H1 (cell line): Measurements from ENCODE around the gene CHD9. TPM values are rescaled to one million over a fixed set of nuclear protein-coding genes. Genes with fewer than 3 reads are reported as not detected.

Experiments used
- CTCF ChIA-PET: fragments of 300-600 bp; sonication (Branson Sonifier 250); formaldehyde crosslinking; loops from one replicate; lab custom pipeline; 2021; ENCODE audit not compliant: partially characterized antibody; lab: Charles Lee
- POLR2A ChIA-PET: fragments of 300-600 bp; sonication (Branson Sonifier 250); formaldehyde crosslinking; loops from one replicate; lab custom pipeline; 2021; ENCODE audit warnings: inconsistent platforms; ENCODE audit not compliant: partially characterized antibody; lab: Charles Lee
- DNase-seq, 2 experiments: peaks; one replicate each; pipeline versions ENCODE4 v3.0.0 to v3.0.0-alpha.2; 2010 to 2022; ENCODE audit warnings: low spot score in 2 of 2, low read depth in 1 of 2, mixed read lengths in 1 of 2
- FAIRE-seq: peaks from 2 replicates; lab custom pipeline; 2011; peaks lifted over from hg19 to GRCh38; lab: Jason Lieb, UNC
- H2AFZ ChIP-seq: 2 replicates; pipeline ENCODE4 v1.8.1; 2012; ENCODE audit warnings: low read length, inconsistent platforms
- H2AK5ac ChIP-seq: 2 replicates; pipeline ENCODE4 v1.6.1; 2013; ENCODE audit warnings: low read depth, low read length
- H2BK120ac ChIP-seq: replicated peaks from 2 replicates; pipeline ENCODE3; 2013; ENCODE audit warnings: low read depth, low read length, inconsistent platforms
- H2BK12ac ChIP-seq: 2 replicates; pipeline ENCODE4 v1.6.1; 2013; ENCODE audit warnings: low read depth, low read length
- H2BK15ac ChIP-seq: 2 replicates; pipeline ENCODE4 v1.6.1; 2013; ENCODE audit warnings: low read length
- H2BK20ac ChIP-seq: 2 replicates; pipeline ENCODE4 v1.6.1; 2013; ENCODE audit warnings: low read length
- H2BK5ac ChIP-seq: 2 replicates; pipeline ENCODE4 v1.6.1; 2013; ENCODE audit warnings: low read depth, low read length
- H3K14ac ChIP-seq: 2 replicates; pipeline ENCODE4 v1.6.1; 2013; ENCODE audit warnings: inconsistent platforms; ENCODE audit not compliant: insufficient read length
- H3K18ac ChIP-seq: 2 replicates; pipeline ENCODE4 v1.6.1; 2013; ENCODE audit warnings: low read length; ENCODE audit errors: extremely low read depth
- H3K23ac ChIP-seq: 2 replicates; pipeline ENCODE4 v1.6.1; 2013; ENCODE audit warnings: inconsistent platforms; ENCODE audit not compliant: insufficient read length
- H3K23me2 ChIP-seq: 2 replicates; pipeline ENCODE4 v1.6.1; 2013; ENCODE audit warnings: low read depth, low read length
- H3K27ac ChIP-seq: 2 replicates; pipeline ENCODE4 v1.6.1; 2011; ENCODE audit warnings: low read depth, low read length, inconsistent platforms
- H3K27me3 ChIP-seq, 4 experiments: replicated peaks in 1 of 4; 1 replicate in 1 of 4; 2 replicates in 3 of 4; pipeline versions ENCODE4 v1.6.1 to v1.8.1; 2011 to 2013; ENCODE audit warnings: low read length in 3 of 4, mild to moderate bottlenecking in 3 of 4, inconsistent platforms in 2 of 4, mixed read lengths in 2 of 4, moderate library complexity in 1 of 4; ENCODE audit not compliant: control insufficient read depth in 3 of 4, insufficient read depth in 3 of 4; ENCODE audit errors: extremely low read depth in 1 of 4
- H3K36me3 ChIP-seq, 4 experiments: 2 replicates each; pipeline versions ENCODE4 v1.6.1 to v1.8.1; 2011 to 2013; ENCODE audit warnings: mild to moderate bottlenecking in 4 of 4, low read length in 3 of 4, moderate library complexity in 2 of 4, control low read depth in 1 of 4, inconsistent platforms in 1 of 4; ENCODE audit not compliant: insufficient read depth in 4 of 4, control insufficient read depth in 2 of 4
- H3K4ac ChIP-seq: replicated peaks from 2 replicates; pipeline ENCODE3; 2013; ENCODE audit warnings: low read length, low read depth, mixed read lengths, inconsistent platforms; ENCODE audit not compliant: insufficient read length
- H3K4me1 ChIP-seq, 4 experiments: replicated peaks in 1 of 4; 1 replicate in 1 of 4; 2 replicates in 3 of 4; pipeline versions ENCODE4 v1.6.1 to v1.8.1; 2011 to 2013; ENCODE audit warnings: low read length in 3 of 4, inconsistent platforms in 2 of 4, mixed read lengths in 1 of 4; ENCODE audit not compliant: insufficient read depth in 4 of 4, control insufficient read depth in 3 of 4
- H3K4me2 ChIP-seq, 2 experiments: 2 replicates each; pipeline versions ENCODE4 v1.6.1 to v1.8.1; 2011 to 2013; ENCODE audit warnings: low read depth in 2 of 2, low read length in 2 of 2, control low read depth in 1 of 2, inconsistent platforms in 1 of 2, mild to moderate bottlenecking in 1 of 2; ENCODE audit not compliant: insufficient read depth in 1 of 2
- H3K4me3 ChIP-seq, 4 experiments: fragments of 200-600, 300-600 bp in 1 of 4; sonication (generic), shearing (Covaris generic), sonication (Bioruptor Twin) in 1 of 4; 2 replicates each; pipeline versions ENCODE4 v1.5.1 to v1.8.1; 2011 to 2016; ENCODE audit warnings: low read length in 4 of 4, low read depth in 3 of 4, control low read depth in 2 of 4, inconsistent platforms in 2 of 4, mild to moderate bottlenecking in 2 of 4, mixed read lengths in 1 of 4, moderate library complexity in 1 of 4; ENCODE audit not compliant: insufficient read depth in 2 of 4; ENCODE audit errors: extremely low read depth in 1 of 4
- H3K56ac ChIP-seq: replicated peaks from 2 replicates; pipeline ENCODE3; 2013; ENCODE audit warnings: low read depth, mild to moderate bottlenecking, mixed read lengths, low read length, inconsistent platforms; ENCODE audit not compliant: insufficient read length
- H3K79me1 ChIP-seq: 2 replicates; pipeline ENCODE4 v1.6.1; 2013; ENCODE audit warnings: low read depth, low read length, control low read depth
- H3K79me2 ChIP-seq, 2 experiments: 2 replicates each; pipeline versions ENCODE4 v1.6.1 to v1.8.1; 2012 to 2013; ENCODE audit warnings: low read length in 2 of 2, mild to moderate bottlenecking in 2 of 2, inconsistent platforms in 1 of 2; ENCODE audit not compliant: insufficient read depth in 2 of 2, control insufficient read depth in 1 of 2
- H3K9ac ChIP-seq, 4 experiments: replicated peaks in 1 of 4; 1 replicate in 1 of 4; 2 replicates in 3 of 4; pipeline versions ENCODE4 v1.6.1 to v1.8.1; 2011 to 2013; ENCODE audit warnings: low read depth in 3 of 4, low read length in 3 of 4, control low read depth in 2 of 4, mild to moderate bottlenecking in 2 of 4, moderate library complexity in 2 of 4, inconsistent platforms in 1 of 4; ENCODE audit errors: extremely low read depth in 1 of 4
- H3K9me3 ChIP-seq, 2 experiments: 2 replicates each; pipeline versions ENCODE4 v1.6.1 to v1.8.1; 2012 to 2013; ENCODE audit warnings: mild to moderate bottlenecking in 2 of 2, moderate library complexity in 2 of 2, control low read depth in 1 of 2, inconsistent platforms in 1 of 2, low read depth in 1 of 2, low read length in 1 of 2, mixed read lengths in 1 of 2; ENCODE audit not compliant: insufficient read depth in 2 of 2
- H4K20me1 ChIP-seq, 2 experiments: replicated peaks in 1 of 2; 2 replicates each; pipeline versions ENCODE3 to v1.8.1; 2011 to 2013; ENCODE audit warnings: inconsistent platforms in 2 of 2, low read length in 2 of 2, mild to moderate bottlenecking in 1 of 2; ENCODE audit not compliant: insufficient read depth in 2 of 2, control insufficient read depth in 1 of 2
- H4K5ac ChIP-seq: 2 replicates; pipeline ENCODE4 v1.6.1; 2013; ENCODE audit warnings: low read length, low read depth, mixed read lengths, inconsistent platforms; ENCODE audit not compliant: insufficient read length
- H4K8ac ChIP-seq: 2 replicates; pipeline ENCODE4 v1.8.0; 2013; ENCODE audit warnings: mild to moderate bottlenecking, moderate library complexity, low read length, inconsistent platforms; ENCODE audit not compliant: insufficient read depth; ENCODE audit errors: extremely low read depth
- H4K91ac ChIP-seq: replicated peaks from 2 replicates; pipeline ENCODE3; 2013; ENCODE audit warnings: low read length, mixed read lengths, inconsistent platforms; ENCODE audit not compliant: insufficient read length
- ASH2L ChIP-seq: fragments of 200-600, 300-600 bp; sonication (generic); IDR thresholded peaks from one replicate; pipeline ENCODE4 v1.7.1; 2017; ENCODE audit warnings: low read length
- ATF2 ChIP-seq: IDR thresholded peaks from 2 replicates; pipeline ENCODE4 v1.6.1; 2012; ENCODE audit warnings: low read length, inconsistent platforms
- CBX5 ChIP-seq: fragments of 300-800, 300-1000 bp; sonication (generic); IDR thresholded peaks from 2 replicates; pipeline ENCODE4 v1.7.1; 2016; ENCODE audit warnings: antibody characterized with exemption, low read length, low read depth
- CEBPB ChIP-seq: IDR thresholded peaks from 2 replicates; pipeline ENCODE4 v1.6.1; 2012; ENCODE audit warnings: low read depth, low read length
- CTBP2 ChIP-seq: IDR thresholded peaks from 2 replicates; pipeline ENCODE4 v1.7.0; 2011; ENCODE audit warnings: borderline replicate concordance, mild to moderate bottlenecking, moderate library complexity, mixed read lengths, low read length; ENCODE audit not compliant: insufficient read depth, insufficient read length
- EP300 ChIP-seq, 2 experiments: IDR thresholded peaks; 1 replicate in 1 of 2; 2 replicates in 1 of 2; pipeline ENCODE4 v1.6.1; 2011 to 2012; ENCODE audit warnings: low read depth in 2 of 2, low read length in 2 of 2, mild to moderate bottlenecking in 2 of 2, borderline replicate concordance in 1 of 2, inconsistent platforms in 1 of 2, moderate library complexity in 1 of 2
- GTF2F1 ChIP-seq: IDR thresholded peaks from 2 replicates; pipeline ENCODE4 v1.6.1; 2012; ENCODE audit warnings: low read depth, low read length, improper control_type of control experiment, borderline replicate concordance
- KDM5A ChIP-seq: fragments of 200-600 bp; IDR thresholded peaks from 2 replicates; pipeline ENCODE4 v1.7.1; 2012; ENCODE audit warnings: mild to moderate bottlenecking, low read length, inconsistent platforms, mixed read lengths
- NANOG ChIP-seq: IDR thresholded peaks from 2 replicates; pipeline ENCODE4 v1.6.1; 2011; ENCODE audit warnings: low read length, low read depth, mild to moderate bottlenecking, inconsistent platforms; ENCODE audit not compliant: insufficient read depth, poor library complexity, severe bottlenecking
- POLR2A ChIP-seq, 2 experiments: IDR thresholded peaks; 1 replicate in 1 of 2; 2 replicates in 1 of 2; pipeline ENCODE4 v1.6.1; 2011; ENCODE audit warnings: low read depth in 2 of 2, low read length in 2 of 2, mild to moderate bottlenecking in 2 of 2; ENCODE audit errors: control extremely low read depth in 1 of 2
- RXRA ChIP-seq: IDR thresholded peaks from 2 replicates; pipeline ENCODE4 v1.6.1; 2011; ENCODE audit warnings: low read depth, mild to moderate bottlenecking, low read length, moderate library complexity; ENCODE audit not compliant: insufficient read depth
- SRF ChIP-seq: IDR thresholded peaks from 2 replicates; pipeline ENCODE4 v1.6.1; 2011; ENCODE audit warnings: mild to moderate bottlenecking, low read depth, low read length, moderate library complexity
- ZNF274 ChIP-seq: IDR thresholded peaks from 2 replicates; pipeline ENCODE4 v1.7.0; 2012; ENCODE audit warnings: low read length, borderline replicate concordance; ENCODE audit errors: extremely low read depth
- WGBS, 2 experiments: shearing (Covaris generic) in 1 of 2; methylation state at CpG; one replicate each; pipeline versions ENCODE4 v1.1.6 to v1.1.7; 2013 to 2015; ENCODE audit warnings: low lambda C conversion rate in 2 of 2, mixed read lengths in 2 of 2, inconsistent platforms in 1 of 2, low coverage in 1 of 2, missing lambda C conversion rate in 1 of 2; ENCODE audit not compliant: insufficient replicate concordance in 2 of 2, insufficient coverage in 1 of 2, insufficient read length in 1 of 2; ENCODE audit errors: extremely low coverage in 1 of 2, missing lambda C conversion rate in 1 of 2; 5-methylcytosine and 5-hydroxymethylcytosine counted together
- polyA plus RNA-seq, 7 experiments: library from polyadenylated mRNA; depleted of rRNA in 3 of 7; stranded (reverse) in 5 of 7; unstranded in 2 of 7; fragments of >200 nt in 5 of 7; fragments of 200-250 nt in 2 of 7; gene quantifications; 1 replicate in 5 of 7; 2 replicates in 1 of 7; 4 replicates in 1 of 7; pipeline versions ENCODE4 v1.2.1 to v1.2.3, GENCODE V29; 2011 to 2013; ENCODE audit warnings: missing spikeins in 2 of 7, mixed read lengths in 2 of 7
- total RNA-seq: library from RNA; stranded (reverse); fragmentation: NEBNext Ultra II Directional; extraction: Animal tissue kit (Norgen Biotek cat#: 25700); gene quantifications from 2 replicates; pipeline ENCODE4 v1.2.1, GENCODE V29; 2021

Gene CHD9
- total and polyA plus RNA-seq, 2 of the 8 experiments (the other 6 are each of a cell fraction or from before 2014, with no cell fraction given), result 9.9 to 32.4 TPM

- ChIA-PET CTCF (no interaction called here), POLR2A (no interaction called here)
- H3K79me1 ChIP-seq, result no peaks in the 10 kb centered on the region
- H2AK5ac ChIP-seq, result no peak overlapping the region
- no peak for DNase-seq
- H3K36me3 ChIP-seq, result peaks cover 0 to 15% (median 0%) of the 10 kb centered on the region in 4 experiments; a peak in 1 of 8 replicates
- no peak overlapping the region for H2BK20ac ChIP-seq
- no peak overlapping the region for H3K9ac ChIP-seq
- FAIRE-seq, result no peak
- H2BK12ac ChIP-seq, result no peak overlapping the region
- H3K23ac ChIP-seq, result no peak overlapping the region
- no peak overlapping the region for H2BK120ac ChIP-seq
- H3K27ac ChIP-seq, result no peak overlapping the region
- H3K4me2 ChIP-seq, result no peak overlapping the region
- no peak overlapping the region for H2AFZ ChIP-seq
- H3K27me3 ChIP-seq, result no peaks in the 10 kb centered on the region
- H4K5ac ChIP-seq, result no peak overlapping the region
- no peak overlapping the region for H2BK15ac ChIP-seq
- no peak overlapping the region for H3K56ac ChIP-seq
- H4K20me1 ChIP-seq, result no peaks in the 10 kb centered on the region
- H3K4ac ChIP-seq, result no peak overlapping the region
- H3K4me1 ChIP-seq, result no peaks in the 10 kb centered on the region
- H3K9me3 ChIP-seq, result peaks cover 13% of the 10 kb centered on the region in 2 experiments
- no peaks in the 10 kb centered on the region for H3K23me2 ChIP-seq
- no peak overlapping the region for H2BK5ac ChIP-seq
- 81% methylated on average over 1 of the region's 1 CpG; no CpG with 5 or more reads in 1 of the 2 experiments for WGBS, 2 experiments
- no peak overlapping the region for H4K91ac ChIP-seq
- no peak overlapping the region for H3K18ac ChIP-seq
- no peak overlapping the region for H3K4me3 ChIP-seq
- no peak overlapping the region for H4K8ac ChIP-seq
- H3K14ac ChIP-seq, result no peak overlapping the region
- H3K79me2 ChIP-seq, result no peaks in the 10 kb centered on the region
- TF ChIP-seq POLR2A (IDR thresholded peaks at IDR 0.05; ENCODE audit: control extremely low read depth in 1 of 2, low read depth in 2 of 2, low read length in 2 of 2) (no peak), EP300 (IDR thresholded peaks at IDR 0.05; ENCODE audit: borderline replicate concordance in 1 of 2, low read depth in 2 of 2, low read length in 2 of 2) (no peak), SRF (no peak), GTF2F1 (no peak), ATF2 (no peak), KDM5A (no peak), ASH2L (no peak), CBX5 (no peak), RXRA (no peak), ZNF274 (no peak), CTBP2 (no peak), CEBPB (no peak), NANOG (no peak)
Measured at GRCh38 chr16:53187775-53188174, 133.0 kb downstream of the CHD9 start.
